NCI-H748 treated with DMSO at 0.1 percent for 48 hours (cell line): Measurements from ENCODE around the gene PCDH18.
A peak's percentile ranks its signal among the peaks of the same experiment; 100 is the strongest.
"Not testable (repeated sequence)": the region's sequence is repeated elsewhere in the genome, so short reads cannot be mapped to it uniquely, and the experiment has no call there.

Experiments used
- DNase-seq: peaks from one replicate; lab custom pipeline; 2025; lab: John Stamatoyannopoulos, UW

The PCDH18 gene, protein sequence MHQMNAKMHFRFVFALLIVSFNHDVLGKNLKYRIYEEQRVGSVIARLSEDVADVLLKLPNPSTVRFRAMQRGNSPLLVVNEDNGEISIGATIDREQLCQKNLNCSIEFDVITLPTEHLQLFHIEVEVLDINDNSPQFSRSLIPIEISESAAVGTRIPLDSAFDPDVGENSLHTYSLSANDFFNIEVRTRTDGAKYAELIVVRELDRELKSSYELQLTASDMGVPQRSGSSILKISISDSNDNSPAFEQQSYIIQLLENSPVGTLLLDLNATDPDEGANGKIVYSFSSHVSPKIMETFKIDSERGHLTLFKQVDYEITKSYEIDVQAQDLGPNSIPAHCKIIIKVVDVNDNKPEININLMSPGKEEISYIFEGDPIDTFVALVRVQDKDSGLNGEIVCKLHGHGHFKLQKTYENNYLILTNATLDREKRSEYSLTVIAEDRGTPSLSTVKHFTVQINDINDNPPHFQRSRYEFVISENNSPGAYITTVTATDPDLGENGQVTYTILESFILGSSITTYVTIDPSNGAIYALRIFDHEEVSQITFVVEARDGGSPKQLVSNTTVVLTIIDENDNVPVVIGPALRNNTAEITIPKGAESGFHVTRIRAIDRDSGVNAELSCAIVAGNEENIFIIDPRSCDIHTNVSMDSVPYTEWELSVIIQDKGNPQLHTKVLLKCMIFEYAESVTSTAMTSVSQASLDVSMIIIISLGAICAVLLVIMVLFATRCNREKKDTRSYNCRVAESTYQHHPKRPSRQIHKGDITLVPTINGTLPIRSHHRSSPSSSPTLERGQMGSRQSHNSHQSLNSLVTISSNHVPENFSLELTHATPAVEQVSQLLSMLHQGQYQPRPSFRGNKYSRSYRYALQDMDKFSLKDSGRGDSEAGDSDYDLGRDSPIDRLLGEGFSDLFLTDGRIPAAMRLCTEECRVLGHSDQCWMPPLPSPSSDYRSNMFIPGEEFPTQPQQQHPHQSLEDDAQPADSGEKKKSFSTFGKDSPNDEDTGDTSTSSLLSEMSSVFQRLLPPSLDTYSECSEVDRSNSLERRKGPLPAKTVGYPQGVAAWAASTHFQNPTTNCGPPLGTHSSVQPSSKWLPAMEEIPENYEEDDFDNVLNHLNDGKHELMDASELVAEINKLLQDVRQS

DNA sequence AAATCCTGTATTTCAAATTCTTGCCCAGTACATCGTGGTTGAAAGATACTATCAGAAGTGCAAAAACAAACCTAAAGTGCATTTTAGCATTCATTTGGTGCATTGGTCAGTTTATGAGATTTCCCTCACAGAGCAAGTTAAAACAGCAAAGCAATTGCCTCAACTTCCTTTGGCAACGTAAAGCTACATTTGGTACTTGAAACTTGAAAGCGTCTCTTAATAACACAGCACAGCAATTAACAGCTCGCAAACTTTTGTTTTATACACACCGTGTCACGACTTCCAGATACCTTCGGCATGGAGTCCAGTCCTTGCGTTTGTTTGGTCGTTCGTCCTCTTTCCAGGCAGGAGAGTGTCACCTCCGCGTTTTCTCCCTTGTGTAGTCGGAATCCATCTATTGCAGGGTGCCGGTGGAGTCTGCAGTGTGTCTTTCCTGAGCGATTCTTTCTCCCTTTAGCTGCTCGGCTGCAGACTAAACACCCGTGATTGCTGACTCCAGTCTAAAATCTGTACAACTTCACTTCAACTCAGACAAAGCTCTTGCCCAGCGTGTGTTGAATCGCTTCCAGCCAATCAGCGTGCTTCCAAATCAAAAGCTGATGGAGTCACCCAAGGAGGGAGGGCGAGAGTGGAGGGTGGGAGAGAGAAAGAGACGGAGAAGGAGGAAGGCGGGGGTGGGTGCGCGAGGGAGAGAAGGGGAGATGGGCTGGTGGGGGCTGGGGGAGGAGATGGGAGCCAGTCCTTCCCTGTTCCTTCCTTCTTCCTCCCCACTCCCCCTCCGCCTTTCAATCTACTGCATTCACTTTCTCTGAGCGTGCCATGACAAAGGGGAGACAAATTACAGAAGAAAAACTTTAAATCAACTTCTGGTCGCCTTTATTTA is at the start of gene PCDH18:
Gene PCDH18 (minus strand): TSS at position 509 of the 883 bp plus-strand sequence. CDS start 406 bp downstream, at position 103.
- DNase-seq = peak; percentile 50

DNA sequence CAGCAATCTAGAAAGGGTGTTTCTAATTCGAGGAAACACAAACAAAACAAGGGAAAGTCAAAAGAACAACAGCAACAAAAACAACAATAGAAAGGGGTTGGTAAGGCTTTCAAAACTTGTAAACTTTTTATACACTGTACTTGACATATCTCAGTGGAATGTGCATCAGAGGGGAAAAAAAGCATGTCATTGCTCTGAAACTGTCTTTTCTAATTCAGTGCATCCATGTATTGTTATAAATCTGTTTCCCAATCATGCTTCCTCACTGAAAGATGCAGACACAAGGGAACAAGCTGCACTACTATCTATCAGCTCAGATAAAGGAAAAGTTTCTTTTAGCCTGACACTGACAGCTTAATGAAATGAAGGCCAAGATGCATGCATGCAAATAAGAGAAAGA is 44.2 kb upstream of the PCDH18 start:
- DNase-seq = no peak

DNA sequence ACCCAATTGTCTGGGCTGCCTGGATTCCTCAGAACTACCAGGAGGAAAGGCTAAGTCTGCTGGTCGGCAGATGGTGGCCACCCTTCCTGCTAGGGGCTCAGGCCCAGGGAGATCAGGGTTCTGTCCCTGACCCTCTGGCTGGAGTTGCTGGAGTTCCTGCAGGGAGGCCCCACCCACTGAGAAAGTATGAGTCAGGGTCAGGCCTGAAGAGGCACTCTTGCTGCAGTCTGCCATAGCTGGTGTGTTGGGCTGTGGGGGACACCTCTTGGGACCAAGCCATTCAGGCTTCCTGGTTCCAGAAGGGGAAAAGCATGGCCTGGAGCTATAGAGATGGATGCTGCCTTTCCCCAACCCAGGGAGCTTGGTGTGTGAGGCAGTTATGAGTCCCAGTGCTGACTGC is 40.4 kb upstream of the PCDH18 start:
- DNase-seq = no peak

DNA sequence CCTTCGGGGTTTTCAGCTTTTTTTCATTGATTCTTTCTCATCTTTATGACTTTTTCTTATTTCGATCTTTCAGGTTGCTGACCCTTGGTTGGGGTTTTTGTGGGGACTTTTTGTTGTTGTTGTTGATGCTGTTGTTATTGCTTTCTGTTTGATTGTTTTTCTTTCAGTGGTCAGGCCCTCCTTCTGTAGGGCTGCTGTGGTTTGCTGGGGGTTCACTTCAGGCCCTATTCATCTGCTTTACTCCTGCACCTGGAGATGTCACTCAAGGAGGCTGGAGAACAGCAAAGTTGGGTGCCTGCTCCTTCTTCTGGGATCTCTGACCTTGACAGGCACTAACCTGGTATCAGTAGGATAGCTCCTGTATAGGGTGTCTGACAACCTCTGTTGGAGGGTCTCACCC is 39.9 kb upstream of the PCDH18 start:
- no peak for DNase-seq

DNA sequence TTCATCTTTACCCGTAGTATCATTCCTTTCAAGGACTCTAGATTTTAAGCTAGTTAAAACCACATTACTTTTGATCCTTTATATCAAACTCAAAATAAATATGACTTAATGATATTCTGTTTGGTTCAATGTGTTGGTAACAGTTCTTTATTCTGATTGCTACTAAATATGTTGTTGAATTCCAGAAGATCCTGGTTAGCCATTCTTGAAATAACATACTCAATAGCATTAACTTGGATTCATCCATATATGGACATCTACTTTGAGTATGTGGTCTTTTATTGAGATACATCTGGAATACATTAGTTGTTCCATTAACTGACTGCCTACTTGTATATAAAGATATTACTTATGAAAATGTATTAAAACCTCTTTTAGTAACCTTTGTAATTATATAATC is 27.5 kb upstream of the PCDH18 start:
- no peak for DNase-seq

DNA sequence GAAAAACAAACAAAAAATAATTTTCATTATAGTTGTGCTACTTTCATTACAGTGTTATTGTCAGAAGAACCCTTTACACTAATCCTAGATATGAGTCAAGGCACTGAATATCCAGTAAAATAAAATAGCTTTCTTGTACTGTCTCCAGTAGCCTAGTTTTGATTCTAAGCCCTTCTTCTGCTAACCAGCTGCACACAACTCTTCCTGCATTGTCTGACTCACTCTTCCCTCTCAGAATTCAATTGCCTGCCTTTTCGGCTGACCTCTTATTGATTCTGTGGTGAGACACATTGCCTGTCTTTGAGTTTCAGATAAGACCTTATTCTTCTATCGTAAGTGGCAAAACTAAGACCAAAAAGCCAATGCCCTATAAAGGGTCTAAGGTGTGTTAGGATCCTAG is 26.7 kb upstream of the PCDH18 start:
- no peak for DNase-seq

DNA sequence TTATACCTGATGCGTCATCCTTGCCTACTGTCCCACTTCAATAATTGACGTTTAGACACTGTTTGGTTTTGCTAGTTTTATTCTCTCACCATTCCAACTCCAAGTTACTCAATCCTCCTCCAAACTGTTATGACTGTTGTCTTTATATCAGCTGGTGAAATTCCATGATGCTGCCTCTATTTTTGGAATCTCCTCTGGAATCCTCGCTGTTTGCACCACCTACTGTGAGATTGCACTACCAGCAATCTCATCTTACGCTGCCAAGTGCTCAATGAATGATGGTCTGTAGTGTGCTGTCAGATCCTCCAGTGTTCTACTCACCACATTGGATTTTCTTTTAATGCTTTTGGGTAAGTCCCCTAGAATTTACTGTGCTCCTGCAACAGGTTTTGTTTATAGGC is 13.2 kb upstream of the PCDH18 start:
- DNase-seq = no peak

DNA sequence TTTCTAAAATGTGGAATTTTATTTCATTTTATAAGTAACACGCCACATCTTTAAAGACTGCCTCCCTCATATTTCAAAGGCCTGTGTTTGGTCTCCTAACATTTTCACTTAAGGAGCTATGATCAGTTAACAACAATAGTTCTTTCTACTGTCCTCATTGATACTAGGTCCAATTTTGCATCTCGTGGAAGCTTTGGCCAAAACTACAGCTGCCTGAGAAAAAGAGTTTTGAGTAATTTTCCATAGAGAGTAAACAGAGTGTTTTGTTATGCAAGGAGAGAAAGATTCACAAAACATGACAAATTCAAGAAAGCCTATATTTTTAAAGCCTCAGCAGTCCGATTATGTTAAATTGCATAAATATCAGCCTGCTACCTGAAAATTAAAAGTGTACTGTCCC is 11.4 kb upstream of the PCDH18 start:
- DNase-seq = no peak

DNA sequence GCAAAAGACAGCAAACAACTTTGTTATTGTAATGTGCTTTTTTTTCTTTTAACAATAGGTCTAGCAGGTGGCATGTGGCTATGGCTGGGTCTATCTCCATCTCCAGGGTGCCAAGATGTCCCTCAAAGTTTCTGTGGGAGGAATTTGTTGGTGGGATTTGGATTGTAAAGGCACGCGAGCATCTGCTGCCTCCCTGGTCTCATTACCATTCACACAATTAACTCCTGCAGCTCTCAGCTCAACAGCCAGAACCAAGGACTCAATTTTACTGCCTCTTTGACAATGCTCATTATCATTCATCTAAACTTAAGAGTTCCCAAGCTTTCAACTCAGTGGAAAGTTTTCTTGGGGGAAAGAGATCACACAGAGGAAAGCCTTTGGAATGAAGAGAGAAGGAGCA is 10.9 kb upstream of the PCDH18 start:
- DNase-seq = no peak

DNA sequence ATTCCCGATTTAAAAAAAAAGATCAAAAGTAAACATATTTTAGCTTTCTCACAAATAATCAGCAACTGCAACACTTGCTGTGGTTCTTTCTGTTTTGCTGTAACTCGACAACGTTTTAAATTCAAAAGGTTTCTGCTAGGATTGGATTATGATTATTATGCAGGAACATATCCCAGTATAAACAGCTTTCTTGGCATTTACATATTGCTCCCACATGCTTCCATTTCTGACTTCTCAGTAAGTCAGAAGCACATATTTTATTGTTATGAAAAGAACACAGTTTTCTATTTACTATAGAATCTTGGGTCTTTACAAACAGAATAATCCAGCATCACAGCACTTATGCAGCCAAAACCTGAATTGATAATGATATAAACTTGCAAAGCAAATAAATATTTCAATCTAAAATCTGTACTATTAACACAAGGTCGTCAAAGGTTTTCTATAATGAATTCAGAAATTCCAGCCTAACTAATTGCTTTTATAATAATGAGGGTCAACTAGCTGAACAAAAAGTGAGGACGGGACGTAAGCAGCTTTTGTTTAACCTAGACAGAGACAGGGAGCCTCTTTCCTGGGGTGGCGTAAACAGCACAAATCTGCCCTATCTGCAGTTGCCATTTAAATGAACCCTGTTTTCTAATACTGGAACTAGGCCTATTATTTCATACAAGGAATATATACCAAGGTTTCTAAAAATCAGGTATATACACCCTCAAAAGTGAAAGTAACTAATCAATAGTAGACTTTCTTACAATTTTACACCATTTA is 9.8 kb upstream of the PCDH18 start:
- DNase-seq = no peak

DNA sequence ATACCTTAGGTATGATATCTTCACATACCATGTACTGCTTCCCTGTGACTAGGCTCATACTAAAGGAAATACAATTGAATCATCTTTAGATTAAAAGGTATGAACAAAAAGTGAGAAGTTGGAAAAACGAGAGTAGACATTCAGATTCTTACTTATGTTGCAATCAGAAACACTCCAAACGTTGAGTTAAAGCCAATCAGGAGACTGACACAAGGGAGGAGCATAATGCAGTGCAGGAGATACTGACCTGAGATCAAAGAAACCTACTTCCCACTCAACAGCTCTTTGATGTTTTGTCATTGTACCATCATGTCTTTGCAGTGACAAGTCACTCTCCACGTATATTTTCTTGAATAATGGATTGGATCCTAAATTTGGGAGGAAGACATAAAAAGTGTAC is 8.9 kb upstream of the PCDH18 start:
- no peak for DNase-seq

DNA sequence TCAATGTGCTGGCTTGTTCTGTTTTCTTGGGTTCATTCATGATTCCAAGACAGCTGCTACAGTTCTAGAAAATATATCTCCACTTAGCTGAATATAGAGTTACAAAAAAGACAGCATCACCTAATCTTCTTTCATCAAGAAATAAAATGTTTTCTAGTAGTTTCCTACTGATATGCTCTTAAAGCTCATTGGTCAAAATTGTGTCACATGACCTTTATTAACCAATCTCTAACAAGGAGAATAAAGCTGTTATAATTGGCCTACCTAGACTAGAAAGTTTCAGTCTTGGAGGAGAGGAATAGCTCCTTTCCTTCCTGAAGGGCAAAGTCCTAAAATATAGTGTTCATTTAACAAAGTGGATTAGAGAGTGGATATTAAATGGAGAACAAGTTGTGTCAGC is 8.1 kb upstream of the PCDH18 start:
- DNase-seq = no peak

DNA sequence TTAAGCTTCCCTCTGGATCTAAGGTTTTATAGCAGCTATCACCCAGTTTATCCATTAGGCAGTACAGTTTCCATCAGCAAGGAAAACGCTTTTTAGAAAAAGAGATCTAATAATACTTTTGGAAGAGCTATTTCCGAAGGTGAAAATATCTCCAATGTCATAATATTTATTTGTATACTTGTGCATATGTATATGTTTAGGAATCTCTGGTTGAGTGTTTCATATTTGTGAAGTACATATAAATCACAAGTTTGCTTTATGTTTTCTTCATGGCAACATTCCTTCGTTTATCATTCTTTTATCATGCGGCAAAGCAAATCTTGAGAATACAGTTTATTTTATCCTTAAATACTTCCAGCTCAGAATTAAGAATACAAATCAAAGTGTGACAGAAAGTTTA is 6.2 kb upstream of the PCDH18 start:
- DNase-seq = no peak

DNA sequence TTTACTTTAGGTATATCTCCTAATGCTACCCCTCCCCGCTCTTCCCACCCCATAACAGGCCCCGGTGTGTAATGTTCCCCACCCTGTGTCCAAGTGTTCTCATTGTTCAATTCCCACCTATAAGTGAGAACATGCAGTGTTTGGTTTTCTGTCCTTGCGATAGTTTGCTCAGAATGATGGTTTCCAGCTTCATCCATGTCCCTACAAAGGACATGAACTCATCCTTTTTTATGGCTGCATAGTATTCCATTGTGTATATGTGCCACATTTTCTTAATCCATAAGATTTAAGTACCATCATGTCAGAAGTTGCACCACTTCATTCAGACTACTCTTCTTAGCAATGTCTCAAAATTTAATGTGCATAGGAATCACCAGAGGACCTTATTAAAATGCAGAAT is 5.5 kb upstream of the PCDH18 start:
- not testable (repeated sequence) for DNase-seq

DNA sequence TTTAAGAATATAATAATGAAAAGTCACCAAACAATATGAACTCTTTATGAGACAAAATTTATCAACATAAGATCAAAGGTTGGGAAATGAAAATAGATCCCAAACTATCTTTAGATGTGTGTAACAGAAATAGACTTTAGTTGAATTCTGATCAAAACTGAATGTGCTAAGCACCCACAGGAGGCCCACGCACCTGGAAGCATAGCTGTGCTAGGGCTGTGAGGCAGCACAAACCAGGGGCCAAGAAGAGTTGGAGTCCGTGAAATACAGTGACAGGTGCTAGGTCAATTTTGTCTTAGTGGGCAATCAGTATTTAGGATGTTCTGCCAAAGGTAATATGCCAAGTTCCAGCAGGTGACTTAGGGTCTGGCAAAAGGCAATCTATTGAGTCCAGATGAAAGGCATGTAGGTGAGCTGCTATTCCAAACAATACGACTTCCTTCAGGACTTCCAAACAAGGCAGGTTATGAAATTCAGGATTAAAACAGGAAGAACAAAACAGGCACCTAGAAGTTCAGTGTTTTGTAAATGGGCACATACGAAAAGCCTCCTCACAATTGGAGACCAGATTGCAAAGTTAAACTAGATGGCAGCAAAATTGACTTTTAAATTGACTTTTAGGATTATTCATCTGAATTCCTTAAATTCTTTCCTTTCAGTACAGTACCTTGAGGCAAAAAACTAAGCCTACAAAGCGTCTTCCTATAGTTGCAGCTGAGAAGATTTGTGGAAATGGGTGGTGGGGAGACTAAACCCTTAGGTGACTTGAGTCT is 4.7 kb upstream of the PCDH18 start:
- no peak for DNase-seq

DNA sequence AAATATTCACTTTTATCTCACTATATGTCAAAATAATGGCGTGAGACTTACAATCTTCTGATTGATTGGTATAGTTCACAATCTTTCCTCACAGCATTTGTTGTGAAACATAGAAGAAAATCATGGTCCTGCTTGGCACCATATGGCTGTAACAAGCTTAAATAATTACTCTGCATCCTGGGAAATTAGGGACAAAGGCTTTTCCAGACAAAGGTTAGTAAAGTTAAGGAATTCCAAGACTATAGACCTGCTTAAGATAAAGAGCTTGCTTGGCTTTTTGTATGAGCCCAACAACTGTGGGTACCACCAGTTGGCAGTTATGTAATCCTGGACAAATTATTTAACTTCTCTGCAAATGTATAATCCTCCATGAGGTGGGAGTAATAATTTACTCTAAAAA is 3.4 kb upstream of the PCDH18 start:
- DNase-seq = no peak

DNA sequence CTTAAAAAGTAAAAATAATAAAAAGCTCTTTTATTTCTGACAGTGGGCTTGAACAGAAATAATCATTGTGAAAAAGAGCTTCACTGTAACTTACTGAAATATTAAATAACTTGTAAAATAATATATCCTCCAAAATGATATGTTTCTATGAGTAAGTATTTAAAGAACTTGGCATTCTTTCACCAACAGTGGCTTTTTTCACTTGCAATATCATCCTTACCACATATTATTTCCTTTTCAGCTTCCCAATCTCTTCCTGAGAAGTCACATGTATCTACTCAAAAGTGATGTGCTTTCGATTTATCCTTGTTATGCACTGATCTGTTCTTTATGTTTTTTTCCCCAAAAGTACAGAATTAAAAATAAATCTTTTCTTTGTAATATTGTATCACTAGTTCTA is 2.2 kb upstream of the PCDH18 start:
- no peak for DNase-seq

DNA sequence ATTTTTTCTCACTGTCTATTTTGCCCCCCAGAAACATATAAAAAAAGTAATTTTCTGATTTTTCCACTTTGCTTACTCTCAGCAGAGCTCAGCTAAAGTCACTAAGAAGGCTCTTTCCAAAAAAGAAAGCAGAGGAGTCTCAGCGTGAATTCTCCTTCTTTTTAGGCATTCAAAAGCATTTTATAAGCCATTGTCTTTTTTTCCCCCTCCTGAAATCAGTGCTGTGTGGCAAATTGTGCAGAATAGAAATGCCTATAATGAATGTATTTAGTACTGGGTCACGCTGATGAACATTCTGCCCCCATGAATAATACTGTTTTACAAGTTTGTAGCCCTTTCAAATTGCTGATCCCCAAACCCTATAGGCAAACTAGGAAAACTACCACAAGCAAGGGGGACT is 1.6 kb upstream of the PCDH18 start:
- DNase-seq = no peak

DNA sequence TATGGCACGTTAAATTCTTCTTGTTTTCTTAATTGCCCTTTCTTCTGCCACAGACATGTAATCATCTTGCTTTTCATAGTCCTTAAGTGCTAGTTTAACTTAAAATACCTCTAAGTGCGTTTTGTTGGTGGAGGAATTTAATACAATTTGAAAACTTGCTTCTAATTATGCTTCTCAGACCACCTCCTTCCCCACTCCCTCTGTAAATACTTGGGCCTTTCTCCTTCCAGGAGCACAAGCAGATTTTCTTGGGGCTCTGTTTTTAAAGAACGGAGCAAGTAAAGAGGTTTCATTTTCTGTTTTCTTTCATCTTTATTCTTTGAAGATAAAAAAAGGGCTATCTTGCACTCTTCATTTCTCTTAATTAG is 559 bp upstream of the PCDH18 start:
- DNase-seq = no peak
